ENCODE data around the gene ELOVL5. TPM values are rescaled to one million over a fixed set of nuclear protein-coding genes. Genes with fewer than 3 reads are reported as not detected.

The ELOVL5 gene
- total RNA-seq, 4 donors from 2014 or later: 178 to 351 (median 263) TPM

DNA sequence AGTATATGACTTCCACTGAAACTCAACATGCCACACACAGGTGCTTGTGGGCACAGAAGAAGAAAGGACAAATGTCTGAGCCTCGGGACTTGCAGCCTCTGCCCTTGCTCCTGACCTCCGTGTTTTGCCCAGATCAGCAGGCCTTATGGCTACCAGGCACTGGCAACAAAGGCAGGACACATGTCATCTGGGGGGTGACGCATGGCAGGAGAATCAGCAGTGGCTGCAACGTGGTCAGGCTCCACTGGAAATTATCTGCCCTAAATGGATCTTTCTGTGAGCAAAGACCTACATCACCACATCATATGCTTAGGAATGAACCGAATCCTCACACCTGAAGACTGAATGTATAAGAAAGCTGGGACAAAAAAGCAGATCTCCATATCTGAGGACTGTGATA lies 78.9 kb downstream of the ELOVL5 start:
- TF ChIP-seq, protein P1, sequence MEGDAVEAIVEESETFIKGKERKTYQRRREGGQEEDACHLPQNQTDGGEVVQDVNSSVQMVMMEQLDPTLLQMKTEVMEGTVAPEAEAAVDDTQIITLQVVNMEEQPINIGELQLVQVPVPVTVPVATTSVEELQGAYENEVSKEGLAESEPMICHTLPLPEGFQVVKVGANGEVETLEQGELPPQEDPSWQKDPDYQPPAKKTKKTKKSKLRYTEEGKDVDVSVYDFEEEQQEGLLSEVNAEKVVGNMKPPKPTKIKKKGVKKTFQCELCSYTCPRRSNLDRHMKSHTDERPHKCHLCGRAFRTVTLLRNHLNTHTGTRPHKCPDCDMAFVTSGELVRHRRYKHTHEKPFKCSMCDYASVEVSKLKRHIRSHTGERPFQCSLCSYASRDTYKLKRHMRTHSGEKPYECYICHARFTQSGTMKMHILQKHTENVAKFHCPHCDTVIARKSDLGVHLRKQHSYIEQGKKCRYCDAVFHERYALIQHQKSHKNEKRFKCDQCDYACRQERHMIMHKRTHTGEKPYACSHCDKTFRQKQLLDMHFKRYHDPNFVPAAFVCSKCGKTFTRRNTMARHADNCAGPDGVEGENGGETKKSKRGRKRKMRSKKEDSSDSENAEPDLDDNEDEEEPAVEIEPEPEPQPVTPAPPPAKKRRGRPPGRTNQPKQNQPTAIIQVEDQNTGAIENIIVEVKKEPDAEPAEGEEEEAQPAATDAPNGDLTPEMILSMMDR (IDR thresholded peaks at IDR 0.05; ENCODE audit: low read depth): no peak

DNA sequence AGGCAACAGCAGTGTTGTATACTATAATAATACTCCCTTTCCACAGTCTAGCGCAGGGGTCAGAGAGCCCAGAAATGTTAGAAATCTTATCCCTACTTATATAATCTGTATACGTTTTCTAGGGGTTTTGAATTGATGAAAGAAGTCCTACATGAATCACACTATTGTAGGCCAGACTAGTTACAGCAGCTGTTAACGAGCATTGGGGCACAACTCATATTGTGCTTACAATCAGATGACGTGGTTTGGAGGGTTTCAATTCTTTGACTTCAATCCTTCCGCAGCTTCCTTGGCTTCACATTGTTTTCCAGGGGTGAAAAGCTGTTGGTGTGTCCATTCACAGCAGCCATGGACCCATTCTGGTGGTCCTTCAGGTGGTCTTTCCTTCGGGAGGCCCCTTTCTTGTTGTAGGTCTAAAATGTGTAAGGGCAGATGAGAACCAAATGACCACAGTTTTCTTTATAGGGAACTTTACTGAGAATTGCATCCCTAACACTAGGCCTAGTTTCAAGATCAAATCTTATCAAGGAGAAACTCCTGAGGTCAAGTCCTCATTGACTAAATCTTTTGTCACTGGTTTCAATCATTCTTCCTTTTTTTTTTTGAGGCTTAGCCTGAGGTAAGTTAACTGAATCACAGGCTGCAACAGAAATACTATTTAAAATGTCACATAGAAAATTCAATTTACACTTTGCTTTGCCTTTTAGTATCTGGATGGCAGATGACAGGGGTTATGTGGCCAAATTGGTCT lies 79.7 kb downstream of the ELOVL5 start:
- TF ChIP-seq, protein P1 (IDR thresholded peaks at IDR 0.05; ENCODE audit: low read depth): no peak

DNA sequence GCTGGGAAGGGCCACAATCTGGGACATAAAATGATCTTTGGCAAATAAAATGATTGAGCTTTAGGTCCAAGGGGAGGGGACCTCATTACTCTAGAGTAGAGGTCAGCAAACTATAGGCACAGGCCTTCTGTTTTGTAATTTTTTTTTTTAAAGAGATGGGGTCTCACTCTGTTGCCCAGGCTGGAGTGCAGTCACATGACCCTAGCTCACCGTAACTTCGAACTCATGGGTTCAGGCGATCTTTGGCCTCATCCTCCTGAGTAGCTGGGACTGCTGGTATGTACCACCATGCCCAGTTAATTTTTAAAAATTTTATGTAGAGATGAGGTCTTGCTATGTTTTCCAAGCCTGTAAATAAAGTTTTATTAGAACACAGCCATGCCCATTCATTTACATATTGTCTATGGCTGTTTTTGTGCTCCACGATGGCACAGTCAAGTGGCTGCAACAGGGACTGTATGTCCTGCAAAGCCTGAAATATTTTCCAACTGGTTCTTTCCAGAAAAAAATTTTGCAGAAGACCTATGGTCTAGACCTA lies 82.1 kb downstream of the ELOVL5 start:
- TF ChIP-seq, protein P1 (IDR thresholded peaks at IDR 0.05; ENCODE audit: low read depth): no peak

DNA sequence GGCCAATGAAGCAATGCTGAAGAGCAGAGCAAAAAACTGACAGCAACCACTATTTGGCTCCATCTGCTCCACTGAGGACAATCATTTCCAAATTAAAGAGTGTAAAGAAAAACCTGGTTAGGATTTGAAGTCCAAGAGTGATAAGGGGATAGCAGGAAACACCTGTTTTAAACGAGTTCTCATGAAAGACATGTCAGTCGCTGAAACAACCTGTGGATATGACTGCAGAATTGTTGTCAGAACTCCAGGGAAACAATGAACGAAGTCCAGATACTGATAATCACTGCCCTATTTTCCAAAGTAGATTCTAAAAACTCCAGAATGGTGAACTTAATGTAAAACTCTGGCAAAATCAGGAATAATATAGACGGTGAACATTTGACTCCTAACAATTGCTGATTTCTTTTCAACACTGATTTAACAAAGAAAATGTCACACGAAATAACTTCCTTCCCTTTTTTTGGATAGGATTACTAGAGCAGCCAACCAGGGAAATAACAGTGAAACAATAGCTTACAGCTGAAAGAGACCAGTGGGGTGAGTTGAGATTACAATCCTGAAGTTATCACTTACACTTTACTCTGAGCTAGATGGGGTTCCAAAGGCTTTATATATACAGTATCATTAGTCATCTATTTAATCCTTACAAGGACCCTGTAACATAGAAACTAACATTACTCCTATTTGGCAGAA lies 83.7 kb downstream of the ELOVL5 start:
- TF ChIP-seq, protein P1 (IDR thresholded peaks at IDR 0.05; ENCODE audit: low read depth): no peak

DNA sequence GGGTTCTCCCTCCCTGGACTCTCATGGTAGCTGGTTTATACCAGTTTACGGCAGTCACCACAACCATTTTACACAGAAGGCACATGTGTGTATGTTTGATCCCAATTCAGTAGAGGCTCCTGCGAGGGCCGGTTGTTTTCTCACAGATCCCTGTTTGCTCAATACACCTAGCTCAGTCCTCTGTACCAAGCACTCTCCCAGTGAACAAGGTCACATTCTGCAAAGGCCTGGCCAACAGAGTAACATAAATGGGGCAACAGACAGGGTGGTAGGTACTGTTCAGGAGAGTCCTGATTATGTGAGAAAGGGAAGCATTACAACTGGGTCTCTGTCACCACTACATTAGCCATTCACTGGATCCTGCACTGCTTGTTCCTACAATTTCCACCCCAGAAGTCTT lies 84.4 kb downstream of the ELOVL5 start:
- TF ChIP-seq, protein P1 (IDR thresholded peaks at IDR 0.05; ENCODE audit: low read depth): no peak

DNA sequence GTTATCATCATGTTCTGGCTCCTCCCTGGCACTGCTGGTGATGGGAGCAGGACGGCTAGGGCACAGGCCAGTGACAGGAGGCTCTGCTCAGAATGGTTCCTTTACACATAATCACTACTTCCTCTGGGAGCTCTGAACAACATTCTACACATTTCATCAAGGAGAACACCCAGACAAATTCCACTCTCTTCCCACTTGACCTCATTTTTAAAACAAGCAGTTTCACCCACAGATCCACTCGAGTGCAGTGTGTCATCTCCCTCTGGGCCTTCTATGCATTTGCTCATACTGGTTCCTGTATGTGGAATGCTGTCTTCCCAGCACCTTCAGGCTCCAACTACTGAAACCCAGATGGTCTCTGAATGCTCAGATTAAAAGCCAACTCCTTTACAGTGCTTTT lies 84.8 kb downstream of the ELOVL5 start:
- TF ChIP-seq, protein P1 (IDR thresholded peaks at IDR 0.05; ENCODE audit: low read depth): no peak

DNA sequence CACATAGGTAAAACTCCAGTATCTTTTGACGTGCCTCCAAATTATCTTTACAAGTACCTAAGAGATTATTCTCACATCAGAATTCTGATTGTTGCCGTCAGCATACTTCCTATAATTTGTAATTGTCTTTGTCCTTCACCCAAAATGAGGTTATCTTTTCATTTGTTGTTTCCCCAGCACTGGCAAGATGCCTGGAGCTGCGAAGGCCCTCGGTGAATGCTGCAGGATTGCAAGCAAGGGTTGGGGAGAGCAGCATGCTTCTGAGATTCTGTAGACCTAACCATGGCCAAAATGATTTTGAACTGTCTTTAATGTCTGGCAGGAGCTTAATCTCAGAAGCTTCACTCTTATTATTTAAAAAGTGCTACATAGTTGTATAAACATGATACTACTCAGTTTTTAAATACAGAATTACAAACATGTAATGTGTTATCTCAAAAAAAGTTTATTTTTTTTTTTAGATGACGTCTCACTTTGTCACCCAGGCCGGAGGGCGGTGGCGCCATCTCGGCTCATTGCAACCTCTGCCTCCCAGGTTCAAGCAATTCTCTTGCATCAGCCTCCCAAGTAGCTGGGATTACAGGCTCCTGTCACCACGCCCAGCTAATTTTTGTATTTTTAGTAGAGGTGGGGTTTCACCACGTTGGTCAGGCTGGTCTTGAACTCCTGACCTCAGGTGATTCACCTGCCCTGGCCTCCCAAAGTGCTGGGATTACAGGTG lies 88.7 kb downstream of the ELOVL5 start:
- TF ChIP-seq, protein P1 (IDR thresholded peaks at IDR 0.05; ENCODE audit: low read depth): no peak

Measured in subcutaneous adipose tissue (tissue), 4 donors.